Transverse colon (tissue), 4 donors: ENCODE measurements around the gene SCAP. TPM values are rescaled to one million over a fixed set of nuclear protein-coding genes. Genes with fewer than 3 reads are reported as not detected.

ENCODE experiments used
- DNase-seq: peaks from one replicate; pipeline ENCODE4 v3.0.0-alpha.2; 2019
- H3K27ac ChIP-seq, 4 donors: fragments of 200-600 bp; sonication (generic); 2 replicates each; pipeline ENCODE4 v1.5.1; 2016 to 2018; ENCODE audit warnings: inconsistent platforms in 4 of 4
- H3K27me3 ChIP-seq: fragments of 200-600 bp; sonication (generic); 2 replicates; pipeline ENCODE4 v1.5.1; 2017; ENCODE audit warnings: inconsistent platforms
- H3K36me3 ChIP-seq, 4 donors: fragments of 200-600 bp; sonication (generic); 2 replicates each; pipeline ENCODE4 v1.5.1; 2017 to 2019; ENCODE audit warnings: inconsistent platforms in 4 of 4
- H3K4me1 ChIP-seq, 4 donors: fragments of 200-600 bp; sonication (generic); 2 replicates each; pipeline ENCODE4 v1.5.1; 2017 to 2020; ENCODE audit warnings: inconsistent platforms in 4 of 4
- H3K4me3 ChIP-seq, 4 donors: fragments of 200-600 bp; sonication (generic); 1 replicate in 1 of 4; 2 replicates in 3 of 4; pipeline versions ENCODE4 v1.5.1 to v1.6.1; 2017 to 2019; ENCODE audit warnings: inconsistent platforms in 4 of 4
- H3K9me3 ChIP-seq, 2 donors: fragments of 200-600 bp; sonication (generic); 2 replicates each; pipeline ENCODE4 v1.5.1; 2017 to 2019; ENCODE audit warnings: inconsistent platforms in 2 of 2
- EP300 ChIP-seq: sonication (generic); formaldehyde crosslinking; IDR thresholded peaks from one replicate; pipeline ENCODE4 v1.6.1; 2017; ENCODE audit warnings: antibody characterized with exemption, low read depth
- POLR2A ChIP-seq: fragments of 450-650 bp; IDR thresholded peaks from one replicate; pipeline ENCODE4 v1.6.1; 2016; ENCODE audit warnings: antibody characterized with exemption, mild to moderate bottlenecking, moderate library complexity
- POLR2AphosphoS5 ChIP-seq, 3 donors: sonication (generic); formaldehyde crosslinking; IDR thresholded peaks; one replicate each; pipeline ENCODE4 v1.6.1; 2016; ENCODE audit warnings: antibody characterized with exemption in 3 of 3
- WGBS, 2 donors: methylation state at CpG; one replicate each; pipeline ENCODE4 v1.1.5; 2018; ENCODE audit warnings: low coverage in 1 of 2; 5-methylcytosine and 5-hydroxymethylcytosine counted together
- in situ Hi-C, 4 donors: fragments of 200-750 bp; cut with MboI; loops; one replicate each; pipeline versions ENCODE4 v1.15.0 to v1.15.1; 2017; ENCODE audit warnings: low sequenced_read_pairs in 3 of 4, low pct_ligation_motif_present in 1 of 4, low pct_unique_long_range_greater_than_20kb in 1 of 4
- intact Hi-C: fragments of 100-400 bp; cut with DNase I; formaldehyde crosslinking; loops from one replicate; pipeline ENCODE4 v1.15.1; 2023; ENCODE audit warnings: low total_unique reads
- total RNA-seq, 4 donors: library from RNA; depleted of rRNA; stranded (reverse); fragments of >200 nt; gene quantifications; one replicate each; pipeline ENCODE4 v1.1.0, GENCODE V29; 2016
- TF ChIP-seq, protein P1 (sequence below), 5 experiments: fragments of 200-600 bp in 3 of 5; fragments of 450-650 bp in 2 of 5; sonication (generic) in 3 of 5; IDR thresholded peaks; 1 replicate in 2 of 5; 2 replicates in 3 of 5; pipeline ENCODE4 v1.5.1; 2016 to 2017; ENCODE audit warnings: antibody characterized with exemption in 5 of 5, inconsistent platforms in 3 of 5, mild to moderate bottlenecking in 2 of 5, moderate library complexity in 1 of 5

SCAP gene
- total RNA-seq, 4 donors from 2014 or later, result 160 to 288 (median 198) TPM

DNA sequence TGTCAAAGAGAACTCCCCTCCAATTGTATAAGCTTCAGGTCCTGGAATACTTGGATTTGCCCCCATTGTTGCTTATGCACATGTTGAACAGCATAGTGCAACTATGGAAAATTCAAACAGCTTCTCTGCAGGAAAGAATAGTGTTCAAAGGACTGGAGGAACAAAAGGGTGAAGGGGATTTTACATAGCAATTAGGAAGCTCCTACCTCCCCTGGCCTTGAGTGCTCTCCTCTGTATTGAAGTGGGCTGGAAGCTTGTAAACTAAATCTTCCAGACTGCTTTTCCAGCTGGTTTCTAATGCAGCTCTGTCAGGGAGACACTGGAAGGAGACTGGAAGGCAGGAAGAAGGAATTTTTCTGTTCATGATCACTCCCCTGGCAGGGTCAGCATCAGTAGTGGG is 45.0 kb upstream of the SCAP start:
- H3K27me3 ChIP-seq, result no peaks in the 10 kb centered on the region
- TF ChIP-seq, protein P1, sequence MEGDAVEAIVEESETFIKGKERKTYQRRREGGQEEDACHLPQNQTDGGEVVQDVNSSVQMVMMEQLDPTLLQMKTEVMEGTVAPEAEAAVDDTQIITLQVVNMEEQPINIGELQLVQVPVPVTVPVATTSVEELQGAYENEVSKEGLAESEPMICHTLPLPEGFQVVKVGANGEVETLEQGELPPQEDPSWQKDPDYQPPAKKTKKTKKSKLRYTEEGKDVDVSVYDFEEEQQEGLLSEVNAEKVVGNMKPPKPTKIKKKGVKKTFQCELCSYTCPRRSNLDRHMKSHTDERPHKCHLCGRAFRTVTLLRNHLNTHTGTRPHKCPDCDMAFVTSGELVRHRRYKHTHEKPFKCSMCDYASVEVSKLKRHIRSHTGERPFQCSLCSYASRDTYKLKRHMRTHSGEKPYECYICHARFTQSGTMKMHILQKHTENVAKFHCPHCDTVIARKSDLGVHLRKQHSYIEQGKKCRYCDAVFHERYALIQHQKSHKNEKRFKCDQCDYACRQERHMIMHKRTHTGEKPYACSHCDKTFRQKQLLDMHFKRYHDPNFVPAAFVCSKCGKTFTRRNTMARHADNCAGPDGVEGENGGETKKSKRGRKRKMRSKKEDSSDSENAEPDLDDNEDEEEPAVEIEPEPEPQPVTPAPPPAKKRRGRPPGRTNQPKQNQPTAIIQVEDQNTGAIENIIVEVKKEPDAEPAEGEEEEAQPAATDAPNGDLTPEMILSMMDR (IDR thresholded peaks at IDR 0.05), result no peak
- TF ChIP-seq POLR2A (no peak), EP300 (no peak)
- no peak for DNase-seq
- H3K4me3 ChIP-seq, result no peak overlapping the region
- no peaks in the 10 kb centered on the region for H3K36me3 ChIP-seq
- no peak overlapping the region for H3K27ac ChIP-seq
- intact Hi-C loops (no loop called here), in situ Hi-C loops (loop anchor here (5.0 to 10.0 kb wide), 3 partner anchors 264 to 272 kb away; partner anchors contain the start of gene SMARCC1 (in 1 of the 4))
- peaks cover 0 to 6% (median 5%) of the 10 kb centered on the region in 4 donors for H3K4me1 ChIP-seq
- no peaks in the 10 kb centered on the region for H3K9me3 ChIP-seq

DNA sequence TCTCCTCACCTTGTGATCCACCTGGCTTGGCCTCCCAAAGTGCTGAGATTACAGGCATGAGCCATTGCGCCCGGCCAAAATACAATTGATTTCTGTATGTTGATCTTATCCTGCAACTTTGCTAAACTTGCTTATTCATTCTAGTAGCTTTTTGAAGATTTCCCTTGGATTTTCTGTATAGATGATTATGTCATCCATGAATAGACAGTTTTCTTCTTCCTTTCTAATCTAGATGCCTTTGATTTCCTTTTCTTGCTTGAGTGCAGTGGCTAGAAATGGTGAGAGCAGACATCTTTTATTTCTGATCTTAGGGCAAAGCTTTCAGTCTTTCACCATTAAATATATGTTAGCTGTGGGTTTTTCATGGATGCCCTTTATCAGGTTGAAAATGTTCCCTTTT is 42.2 kb upstream of the SCAP start:
- Histone ChIP-seq H3K27ac (no peak overlapping the region), H3K9me3 (no peaks in the 10 kb centered on the region), H3K4me3 (no peak overlapping the region), H3K4me1 (peaks cover 0 to 12% (median 7%) of the 10 kb centered on the region in 4 donors), H3K27me3 (no peaks in the 10 kb centered on the region), H3K36me3 (no peaks in the 10 kb centered on the region)
- intact Hi-C loops (no loop called here), in situ Hi-C loops (no loop called here)
- TF ChIP-seq, protein P1 (IDR thresholded peaks at IDR 0.05), result no peak
- TF ChIP-seq POLR2A (no peak), EP300 (no peak), POLR2AphosphoS5 (IDR thresholded peaks at IDR 0.05) (no peak)
- DNase-seq, result no peak
- WGBS, 2 donors, result 93 to 97% methylated on average over 2 of the region's 2 CpGs

DNA sequence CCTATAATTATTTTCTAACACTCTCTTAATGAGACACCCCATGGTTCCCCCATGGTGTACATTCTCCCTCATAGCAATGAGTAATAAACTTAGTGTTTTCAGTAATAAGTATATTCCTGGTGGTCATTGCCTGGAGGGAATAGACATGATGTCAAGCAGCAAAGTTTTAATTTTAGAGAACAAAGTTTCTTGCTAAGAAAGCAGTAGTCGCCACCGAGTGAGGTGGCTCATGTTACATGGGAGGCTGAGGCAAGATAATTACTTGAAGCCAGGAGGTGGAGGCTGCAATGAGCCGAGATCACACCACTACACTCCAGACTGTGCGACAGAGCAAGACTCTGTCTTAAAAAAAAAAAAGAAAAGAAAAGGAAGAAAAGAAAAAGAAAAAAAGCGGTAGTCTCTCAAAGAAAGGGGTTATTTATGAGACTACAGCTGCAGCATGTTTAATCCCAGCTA is 40.2 kb upstream of the SCAP start:
- no peak for DNase-seq
- Histone ChIP-seq H3K27me3 (no peaks in the 10 kb centered on the region), H3K4me3 (no peak overlapping the region), H3K9me3 (no peaks in the 10 kb centered on the region), H3K4me1 (peaks cover 0 to 18% (median 12%) of the 10 kb centered on the region in 4 donors), H3K36me3 (no peaks in the 10 kb centered on the region), H3K27ac (no peak overlapping the region)
- WGBS, 2 donors, result 74 to 76% methylated on average over 4 to 5 of the region's 5 CpGs
- TF ChIP-seq EP300 (no peak), POLR2AphosphoS5 (IDR thresholded peaks at IDR 0.05) (no peak)
- intact Hi-C loops, result no loop called here
- in situ Hi-C loops, result no loop called here

DNA sequence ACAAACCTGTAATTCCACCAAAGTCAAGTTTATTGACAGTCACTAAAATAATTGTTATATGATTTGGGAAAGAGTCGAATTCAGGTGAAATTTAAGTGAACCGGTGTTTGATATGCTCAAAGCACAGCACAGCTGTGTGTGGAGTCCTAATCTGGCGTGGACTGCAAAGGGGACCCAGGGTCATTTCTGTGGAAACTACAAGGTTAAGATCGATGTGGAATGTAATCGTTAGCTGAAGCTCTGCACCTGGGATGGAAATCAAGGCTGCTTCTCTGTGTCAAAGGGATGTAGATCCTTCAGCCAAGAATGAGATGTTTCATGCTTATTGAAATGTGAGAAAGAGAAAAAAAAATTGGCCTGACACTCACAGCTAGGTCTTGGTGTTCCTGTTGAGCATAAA is 39.4 kb upstream of the SCAP start:
- no peak for DNase-seq
- intact Hi-C loops, result no loop called here
- H3K27ac ChIP-seq, result no peak overlapping the region
- H3K9me3 ChIP-seq, result no peaks in the 10 kb centered on the region
- WGBS, 2 donors, result 44 to 55% methylated on average over 2 to 5 of the region's 5 CpGs
- TF ChIP-seq, protein P1 (IDR thresholded peaks at IDR 0.05), result no peak
- TF ChIP-seq POLR2A, result no peak
- in situ Hi-C loops, result no loop called here
- no peaks in the 10 kb centered on the region for H3K36me3 ChIP-seq
- peaks cover 0 to 18% (median 12%) of the 10 kb centered on the region in 4 donors for H3K4me1 ChIP-seq
- H3K27me3 ChIP-seq, result no peaks in the 10 kb centered on the region
- no peak overlapping the region for H3K4me3 ChIP-seq
